Bronchial epithelial cell (primary cell): ENCODE measurements around the gene CBL. TPM values are rescaled to one million over a fixed set of nuclear protein-coding genes. Genes with fewer than 3 reads are reported as not detected.
A peak's percentile ranks its signal among the peaks of the same experiment; 100 is the strongest.

ENCODE experiments used
- DNase-seq: peaks from one replicate; pipeline ENCODE4 v3.0.0-alpha.2; 2010; ENCODE audit warnings: low read depth
- FAIRE-seq: peaks from 2 replicates; lab custom pipeline; 2011; peaks lifted over from hg19 to GRCh38; lab: Jason Lieb, UNC
- H3K27me3 ChIP-seq: 2 replicates; pipeline ENCODE4 v1.5.1; 2011; ENCODE audit warnings: low read length; ENCODE audit not compliant: control insufficient read depth, insufficient read depth
- H3K36me3 ChIP-seq: 2 replicates; pipeline ENCODE4 v1.5.1; 2011; ENCODE audit warnings: low read length; ENCODE audit not compliant: control insufficient read depth, insufficient read depth
- H3K4me3 ChIP-seq: 2 replicates; pipeline ENCODE4 v1.5.1; 2011; ENCODE audit warnings: mild to moderate bottlenecking, low read depth, low read length, control low read depth
- CTCF ChIP-seq: IDR thresholded peaks from 2 replicates; pipeline ENCODE4 v1.5.1; 2011; ENCODE audit warnings: mild to moderate bottlenecking, moderate library complexity, low read length, control low read depth, inconsistent platforms; ENCODE audit not compliant: insufficient read depth, severe bottlenecking
- total RNA-seq: library from RNA; depleted of rRNA; stranded (reverse); fragments of >200 nt; gene quantifications from 2 replicates; pipeline ENCODE4 v1.2.1, GENCODE V29; 2014

CBL gene
- total RNA-seq, 1 donor from 2014 or later = 5.5 TPM

DNA sequence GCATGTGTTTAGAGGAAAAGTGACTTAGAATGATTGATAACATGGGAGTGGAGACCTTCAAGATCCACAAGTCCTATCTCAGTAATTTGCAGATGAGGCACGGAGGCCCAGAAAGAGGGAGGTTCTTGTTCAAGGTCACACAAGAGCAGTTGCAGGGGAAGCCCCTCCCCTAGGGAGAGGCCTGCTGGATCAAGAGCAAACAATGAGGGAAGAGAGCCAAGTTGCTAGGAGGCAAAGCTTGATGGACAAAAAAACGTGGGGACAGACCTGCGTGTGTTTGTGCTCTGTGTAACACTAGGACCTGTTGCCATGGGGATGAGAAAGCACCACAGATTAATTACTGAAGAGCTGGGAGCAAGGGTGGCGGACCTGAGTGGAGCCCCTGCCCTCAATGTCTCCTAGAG lies 146.7 kb downstream of the CBL start:
- FAIRE-seq (no peak), DNase-seq (no peak)
- no peaks in the 10 kb centered on the region for H3K27me3 ChIP-seq
- H3K36me3 ChIP-seq = no peaks in the 10 kb centered on the region
- no peak overlapping the region for H3K4me3 ChIP-seq
- no peak for TF ChIP-seq CTCF

GRCh38 chr11:119355091-119355843 lies 149.1 kb downstream of the CBL start:
- no peak for TF ChIP-seq CTCF
- DNase-seq (peak; percentile 61), FAIRE-seq (no peak)

GRCh38 chr11:119356349-119357031 lies 150.4 kb downstream of the CBL start:
- TF ChIP-seq CTCF = peak; percentile 88
- Histone ChIP-seq H3K4me3 (peak overlapping the region; percentile 38), H3K36me3 (no peaks in the 10 kb centered on the region), H3K27me3 (no peaks in the 10 kb centered on the region)
- FAIRE-seq = no peak
- DNase-seq = no peak

More at GRCh38 chr11:119355091-119355843, 149.1 kb downstream of the CBL start:
- Histone ChIP-seq H3K4me3 (no peak overlapping the region), H3K27me3 (no peaks in the 10 kb centered on the region), H3K36me3 (no peaks in the 10 kb centered on the region)

GRCh38 chr11:119357074-119357473 lies 150.9 kb downstream of the CBL start:
- Histone ChIP-seq H3K27me3 (no peaks in the 10 kb centered on the region), H3K36me3 (no peaks in the 10 kb centered on the region), H3K4me3 (no peak overlapping the region)
- FAIRE-seq (no peak), DNase-seq (no peak)
- TF ChIP-seq CTCF = no peak

Other genes with a start within 250 kb of the CBL start
- gene FOXR1, start 234.6 kb upstream of the CBL start, total RNA-seq = not detected in 2 replicates
- gene CENATAC, start 208.2 kb upstream of the CBL start, total RNA-seq = 21.3 and 22.5 TPM in 2 replicates
- gene RPS25, start 188.0 kb upstream of the CBL start, total RNA-seq = 529 and 1,126 TPM in 2 replicates
- gene TRAPPC4, start 187.6 kb upstream of the CBL start, total RNA-seq = 115 and 123 TPM in 2 replicates
- 9.9 and 11.6 TPM in 2 replicates for gene SLC37A4, start 175.5 kb upstream of the CBL start, total RNA-seq
- 292 and 301 TPM in 2 replicates for gene HYOU1, start 149.1 kb upstream of the CBL start, total RNA-seq
- 24.5 and 27.0 TPM in 2 replicates for gene VPS11, start 138.5 kb upstream of the CBL start, total RNA-seq
- gene HMBS, start 121.5 kb upstream of the CBL start, total RNA-seq = 6.3 and 10.0 TPM in 2 replicates
- 9.5 and 12.1 TPM in 2 replicates for gene DPAGT1, start 104.5 kb upstream of the CBL start, total RNA-seq
- 1.3 and 2.3 TPM in 2 replicates for gene C2CD2L, start 99.0 kb upstream of the CBL start, total RNA-seq
- 12.4 TPM in 2 replicates for gene HINFP, start 84.8 kb upstream of the CBL start, total RNA-seq
- under 0.01 and 0.13 TPM in 2 replicates for gene ABCG4, start 57.3 kb upstream of the CBL start, total RNA-seq
- gene NLRX1, start 37.6 kb upstream of the CBL start, total RNA-seq = 13.7 and 44.8 TPM in 2 replicates
- 0.13 TPM in 1 of 2 replicates, not detected in the other for gene NHERF4, start 20.9 kb upstream of the CBL start, total RNA-seq
- 25.7 and 36.3 TPM in 2 replicates for gene MCAM, start 110.8 kb downstream of the CBL start, total RNA-seq
- 2.4 and 3.6 TPM in 2 replicates for gene RNF26, start 128.2 kb downstream of the CBL start, total RNA-seq
- gene C1QTNF5, start 134.5 kb downstream of the CBL start, total RNA-seq = 0.90 and 1.3 TPM in 2 replicates
- gene MFRP, start 140.4 kb downstream of the CBL start, total RNA-seq = not detected in 2 replicates
- gene USP2, start 175.4 kb downstream of the CBL start, total RNA-seq = 0.26 and 1.2 TPM in 2 replicates
- gene THY1, start 216.8 kb downstream of the CBL start, total RNA-seq = 0.13 and 2.1 TPM in 2 replicates